Bone marrow (tissue), 2 donors: ENCODE results near the gene CD83.
A peak's percentile ranks its signal among the peaks of the same experiment; 100 is the strongest.

Source experiments
- DNase-seq, 2 donors: peaks; one replicate each; lab custom pipeline; 2025; lab: John Stamatoyannopoulos, UW

The CD83 gene

GRCh38 chr6:14126191-14126590 lies 8.6 kb downstream of the CD83 start:
- DNase-seq, result no peak

- no peak for DNase-seq
These were observed 10.0 kb downstream of the CD83 start for GRCh38 chr6:14127611-14128010.

GRCh38 chr6:14128012-14128411 lies 10.4 kb downstream of the CD83 start:
- no peak for DNase-seq

GRCh38 chr6:14128746-14129145 lies 11.2 kb downstream of the CD83 start:
- no peak for DNase-seq

- peak in 1 of 2 donors; percentile 39 for DNase-seq
These were observed 12.0 kb downstream of the CD83 start for GRCh38 chr6:14129575-14129974.

GRCh38 chr6:14130435-14131075 lies 13.0 kb downstream of the CD83 start:
- DNase-seq, result no peak

GRCh38 chr6:14131579-14131978 lies 14.0 kb downstream of the CD83 start:
- no peak for DNase-seq

GRCh38 chr6:14132244-14132920 lies 14.8 kb downstream of the CD83 start:
- DNase-seq, result no peak

- no peak for DNase-seq
These were observed 15.3 kb downstream of the CD83 start for GRCh38 chr6:14132921-14133275.

GRCh38 chr6:14134211-14134910 lies 16.8 kb downstream of the CD83 start:
- DNase-seq, result no peak

- DNase-seq, result peak in 1 of 2 donors; percentile 23
These were observed 18.4 kb downstream of the CD83 start for GRCh38 chr6:14135893-14136539.

GRCh38 chr6:14138701-14139215 lies 21.2 kb downstream of the CD83 start:
- DNase-seq, result no peak

GRCh38 chr6:14141351-14142062 lies 23.9 kb downstream of the CD83 start:
- no peak for DNase-seq

- DNase-seq, result no peak
These were observed 24.5 kb downstream of the CD83 start for GRCh38 chr6:14142063-14142450.

- DNase-seq, result no peak
These were observed 25.1 kb downstream of the CD83 start for GRCh38 chr6:14142511-14143223.

- no peak for DNase-seq
These were observed 25.7 kb downstream of the CD83 start for GRCh38 chr6:14143305-14143704.

GRCh38 chr6:14144678-14145113 lies 27.1 kb downstream of the CD83 start:
- DNase-seq, result peak; percentile 40 to 48

- DNase-seq, result no peak
These were observed 29.0 kb downstream of the CD83 start for GRCh38 chr6:14146506-14147096.

GRCh38 chr6:14147891-14148290 lies 30.3 kb downstream of the CD83 start:
- no peak for DNase-seq

GRCh38 chr6:14148471-14148870 lies 30.9 kb downstream of the CD83 start:
- DNase-seq, result no peak
